COLO829 (cell line): ENCODE data around the gene ADAM11.

Source experiments
- DNase-seq: peaks from one replicate; pipeline ENCODE4 v3.0.0; 2012; ENCODE audit warnings: low spot score

The ADAM11 gene

GRCh38 chr17:44775136-44775837 is 16.5 kb downstream of the ADAM11 start:
- DNase-seq, result peak; percentile 100

GRCh38 chr17:44775838-44776621 is 17.2 kb downstream of the ADAM11 start:
- DNase-seq, result no peak

DNA sequence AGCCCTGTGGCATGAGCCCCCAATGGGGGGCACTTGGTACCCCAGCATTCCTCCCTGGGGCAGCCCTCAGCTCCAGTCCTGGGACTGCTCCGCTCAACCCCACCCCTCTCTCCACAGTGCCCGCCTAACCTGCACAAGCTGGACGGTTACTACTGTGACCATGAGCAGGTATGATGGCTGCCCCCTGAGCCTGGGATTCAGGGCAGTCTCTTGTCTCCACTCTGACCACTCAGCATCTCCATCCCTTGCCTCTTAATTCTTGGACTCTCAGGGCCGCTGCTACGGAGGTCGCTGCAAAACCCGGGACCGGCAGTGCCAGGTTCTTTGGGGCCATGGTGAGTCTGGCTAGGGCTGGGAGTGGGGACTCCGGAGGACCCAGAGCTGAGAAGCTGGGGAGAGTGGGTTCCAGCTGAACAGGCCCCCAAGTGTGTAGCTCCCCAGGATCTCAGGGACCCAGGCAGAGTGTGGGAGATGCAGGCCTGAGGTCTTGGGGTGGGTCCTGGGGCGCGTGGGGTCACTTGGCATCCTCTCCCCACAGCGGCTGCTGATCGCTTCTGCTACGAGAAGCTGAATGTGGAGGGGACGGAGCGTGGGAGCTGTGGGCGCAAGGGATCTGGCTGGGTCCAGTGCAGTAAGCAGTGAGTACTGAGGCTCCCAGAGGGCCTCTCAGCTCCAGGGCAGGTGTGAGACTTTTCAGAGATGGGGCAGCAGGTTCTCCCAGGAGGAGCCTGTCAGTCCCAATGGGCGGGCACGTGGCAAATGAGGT is 18.0 kb downstream of the ADAM11 start:
- DNase-seq, result no peak

GRCh38 chr17:44777394-44778348 is 18.9 kb downstream of the ADAM11 start:
- DNase-seq, result no peak

- no peak for DNase-seq
Observed at GRCh38 chr17:44778656-44779210, 19.9 kb downstream of the ADAM11 start.

GRCh38 chr17:44779211-44780025 is 20.6 kb downstream of the ADAM11 start:
- DNase-seq, result peak; percentile 70

DNA sequence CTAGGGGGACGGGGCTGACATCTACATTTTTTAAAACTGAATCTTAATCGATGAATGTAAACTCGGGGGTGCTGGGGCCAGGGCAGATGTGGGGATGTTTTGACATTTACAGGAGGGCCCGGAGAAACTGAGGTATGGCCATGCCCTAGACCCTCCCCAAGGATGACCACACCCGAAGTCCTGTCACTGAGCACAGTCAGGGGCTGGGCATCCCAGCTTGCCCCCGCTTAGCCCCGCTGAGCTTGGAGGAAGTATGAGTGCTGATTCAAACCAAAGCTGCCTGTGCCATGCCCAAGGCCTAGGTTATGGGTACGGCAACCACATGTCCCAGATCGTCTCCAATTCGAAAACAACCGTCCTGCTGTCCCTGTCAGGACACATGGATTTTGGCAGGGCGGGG is 21.4 kb downstream of the ADAM11 start:
- no peak for DNase-seq

DNA sequence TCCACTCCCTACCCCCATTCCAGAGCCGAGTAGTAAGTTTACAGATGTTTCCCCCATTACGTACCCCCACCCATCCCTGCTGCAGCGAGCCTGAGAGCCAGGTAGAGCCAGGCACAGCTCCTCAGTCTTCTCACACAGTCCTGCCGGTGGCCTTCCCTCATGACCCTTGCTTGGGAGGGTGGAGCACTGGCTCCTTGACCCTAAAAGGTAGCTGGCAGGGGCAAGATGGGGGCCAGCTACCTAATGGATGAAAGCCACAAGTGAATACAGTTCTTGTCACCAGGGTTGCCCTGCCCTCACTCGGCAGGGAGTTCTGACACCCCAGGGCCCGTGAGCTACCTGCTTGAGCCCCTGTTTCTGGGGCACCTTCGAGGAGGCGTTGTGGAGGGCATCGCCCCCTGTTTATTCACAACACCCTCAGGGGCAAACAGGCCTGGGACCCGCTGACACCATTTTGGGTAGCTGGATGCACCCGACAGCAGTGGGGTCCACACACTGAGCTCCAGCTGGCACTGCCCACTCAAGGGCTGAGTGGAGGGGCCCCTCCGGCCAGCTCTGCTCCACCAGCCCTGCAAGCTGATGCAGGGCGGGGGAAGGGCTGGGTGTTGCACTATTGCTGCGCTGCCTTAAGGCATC is 22.2 kb downstream of the ADAM11 start:
- no peak for DNase-seq

- DNase-seq, result no peak
Observed at GRCh38 chr17:44781551-44782325, 22.9 kb downstream of the ADAM11 start.

GRCh38 chr17:44782326-44782850 is 23.6 kb downstream of the ADAM11 start:
- DNase-seq, result no peak

DNA sequence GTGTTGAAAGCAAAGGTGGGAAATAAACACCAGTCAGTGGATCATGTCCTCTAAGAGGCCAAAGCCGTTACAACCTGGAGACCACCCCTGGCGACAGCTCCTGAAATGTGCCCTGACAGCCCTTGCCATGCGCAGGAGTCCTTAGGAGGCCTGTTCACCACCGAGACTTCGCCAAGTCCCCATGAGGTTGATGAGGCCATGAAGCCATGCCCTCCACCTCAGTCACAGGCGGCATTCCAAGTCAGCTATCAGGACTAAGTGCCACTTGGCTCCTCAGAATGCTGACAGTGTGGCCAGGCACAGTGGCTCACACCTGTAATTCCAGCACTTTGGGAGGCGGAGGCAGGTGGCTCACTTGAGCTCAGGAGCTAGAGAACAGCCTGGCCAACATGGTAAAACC is 27.1 kb downstream of the ADAM11 start:
- DNase-seq, result no peak

DNA sequence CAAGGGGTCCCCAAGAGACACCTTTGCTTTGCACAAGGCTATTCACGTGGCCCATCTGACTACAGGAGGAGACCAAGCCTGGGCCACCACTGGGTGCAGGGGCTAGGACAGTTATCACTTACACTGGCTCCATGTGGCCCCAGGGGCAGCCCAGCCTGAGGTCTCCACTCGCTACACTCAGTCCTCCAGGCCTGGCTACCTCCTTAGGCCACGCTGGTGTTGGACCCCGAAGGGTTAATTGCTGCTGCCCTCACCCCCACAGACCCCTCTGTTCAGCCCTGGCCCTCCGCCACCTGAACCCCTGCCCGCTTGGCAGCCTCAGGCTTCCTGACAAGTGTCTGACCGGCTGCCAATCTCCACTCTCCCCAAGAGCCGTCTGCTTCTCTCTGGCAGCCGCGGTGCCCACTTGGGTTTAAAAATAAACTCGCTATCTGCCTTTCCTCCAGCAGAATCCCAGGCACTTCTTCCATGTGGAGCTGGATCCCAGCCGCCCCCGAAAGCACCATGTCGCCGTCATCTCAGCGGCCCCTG is 27.8 kb downstream of the ADAM11 start:
- no peak for DNase-seq

- DNase-seq, result no peak
Observed at GRCh38 chr17:44787271-44787940, 28.6 kb downstream of the ADAM11 start.

DNA sequence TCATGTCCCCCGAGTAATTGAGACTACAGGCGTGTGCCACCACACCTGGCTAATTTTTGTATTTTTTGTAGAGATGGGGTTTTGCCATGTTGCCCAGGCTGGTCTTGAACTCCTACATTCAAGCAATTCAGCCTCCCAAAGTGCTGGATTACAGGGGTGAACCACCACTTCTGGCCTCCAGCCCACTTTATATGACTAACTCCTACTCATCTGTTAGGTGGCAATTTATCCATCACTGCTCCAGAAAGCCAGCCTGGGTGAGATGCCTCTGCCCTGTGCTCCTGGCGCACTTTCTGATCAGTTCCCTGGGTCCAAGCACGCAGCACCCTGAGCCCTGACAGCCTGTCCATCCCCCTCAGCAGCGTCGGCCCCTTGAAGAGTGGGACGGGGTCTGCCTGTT is 29.4 kb downstream of the ADAM11 start:
- no peak for DNase-seq

DNA sequence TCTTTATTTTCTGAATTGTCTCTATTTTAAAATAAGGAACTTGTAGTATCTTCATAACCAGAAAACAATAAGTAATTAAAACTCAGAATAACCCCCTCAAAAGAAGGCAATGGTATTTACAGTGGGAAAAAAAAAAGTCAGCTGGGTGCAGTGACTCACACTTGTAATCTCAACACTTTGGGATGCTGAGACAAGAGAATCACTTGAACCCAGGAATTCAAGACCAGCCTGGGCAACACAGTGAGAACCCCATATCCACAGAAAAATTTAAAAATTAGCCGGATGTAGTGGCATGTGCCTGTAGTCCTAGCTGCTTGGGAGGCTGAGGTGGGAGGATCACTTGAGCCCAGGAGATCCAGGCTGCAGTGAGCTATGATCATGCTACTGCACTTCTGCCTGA is 33.5 kb downstream of the ADAM11 start:
- DNase-seq, result no peak

DNA sequence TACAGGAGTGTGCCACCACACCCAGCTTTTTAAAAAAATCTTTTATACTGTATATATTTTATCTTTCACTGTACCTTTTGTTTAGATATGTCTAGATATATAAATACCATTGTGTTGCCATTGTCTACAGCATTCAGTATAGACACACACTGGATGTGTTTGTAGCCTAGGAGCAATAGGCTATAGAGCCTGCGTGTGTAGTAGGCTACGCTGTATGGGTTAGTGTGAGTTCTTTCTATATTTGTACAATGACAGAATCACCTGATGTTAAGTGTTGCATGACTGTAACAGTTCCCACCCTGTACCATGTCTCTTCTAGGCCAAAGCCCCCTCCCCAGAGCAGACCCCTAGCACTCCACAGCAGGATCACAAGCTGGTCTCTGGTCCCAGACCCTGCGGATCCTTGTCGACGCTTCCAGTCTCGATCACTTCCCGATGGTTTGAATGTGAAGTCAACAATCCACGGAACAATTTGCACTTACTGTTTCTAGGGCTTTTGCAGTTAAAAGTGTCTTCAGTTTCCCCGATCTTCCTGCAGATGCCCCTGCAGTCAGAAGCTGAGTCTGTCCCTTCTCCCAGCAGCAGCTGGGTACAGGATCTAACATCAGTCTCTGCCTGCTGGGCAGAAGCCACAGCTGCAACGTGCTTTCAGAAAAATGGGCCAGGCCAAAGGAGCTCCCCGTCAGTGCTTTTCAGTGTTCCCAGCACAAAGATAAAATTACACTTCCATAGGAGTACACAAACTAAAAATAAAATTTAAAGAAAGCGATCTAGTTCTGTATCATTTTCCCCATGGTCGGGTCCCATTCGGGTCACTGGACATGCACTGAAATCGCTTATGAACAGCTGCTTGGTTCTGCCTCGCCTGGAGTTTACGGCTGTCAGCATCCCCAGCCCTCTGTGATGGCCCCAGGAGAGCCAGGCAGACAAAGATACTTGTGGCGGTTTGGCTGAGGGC is 35.4 kb downstream of the ADAM11 start:
- no peak for DNase-seq

DNA sequence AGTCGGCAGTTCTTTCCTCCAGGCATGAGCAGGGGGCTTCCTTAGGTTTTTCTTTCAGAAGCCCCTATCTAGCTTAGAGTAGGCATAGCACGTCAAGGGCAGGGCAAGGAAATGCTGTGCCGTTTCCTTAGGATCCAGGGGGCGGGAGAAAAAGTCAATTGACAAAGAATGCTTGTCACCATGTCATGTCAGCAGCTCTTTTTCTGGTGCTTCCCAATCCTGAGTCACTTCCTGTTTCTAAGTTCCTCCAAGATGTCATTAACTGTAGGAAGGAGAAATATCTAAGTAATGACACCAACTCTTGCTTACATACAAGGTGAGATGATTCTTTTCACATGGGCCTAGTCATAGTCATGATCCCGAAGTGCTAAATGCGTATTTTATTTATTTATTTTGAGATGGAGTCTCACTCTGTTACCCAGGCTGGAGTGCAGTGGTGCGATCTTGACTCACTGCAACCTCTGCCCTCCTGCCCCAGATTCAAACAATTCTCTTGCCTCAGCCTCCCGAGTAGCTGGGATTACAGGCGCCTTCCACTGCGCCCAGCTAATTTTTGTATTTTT is 36.1 kb downstream of the ADAM11 start:
- DNase-seq, result peak; percentile 66
